Measurements from ENCODE around the gene CSTPP1. TPM values are rescaled to one million over a fixed set of nuclear protein-coding genes. Genes with fewer than 3 reads are reported as not detected.

CSTPP1 gene
- total and polyA plus RNA-seq, 2 donors (not counting 1 experiment from before 2014, with no cell fraction given), result 11.5 to 29.0 TPM

DNA sequence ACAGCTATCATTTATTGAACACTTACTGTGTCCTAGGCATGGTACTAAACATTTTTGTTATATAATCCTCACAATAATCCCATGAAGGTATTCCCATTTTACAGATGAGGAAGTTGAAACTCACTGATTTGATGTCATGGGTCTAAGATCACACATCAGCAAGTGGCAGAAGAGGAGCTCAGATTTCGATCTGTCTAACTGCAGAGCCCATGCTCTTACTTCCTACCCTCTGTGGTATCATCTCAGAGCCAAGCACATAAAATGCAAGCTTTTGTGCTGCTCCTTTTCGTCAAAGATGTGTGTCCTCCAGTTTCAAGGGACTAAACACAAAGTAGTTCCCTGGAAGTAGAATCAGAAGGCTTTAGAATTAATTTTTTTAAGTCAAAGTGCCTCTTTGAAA is 169.0 kb downstream of the CSTPP1 start:
- Histone ChIP-seq H3K4me1 (ENCODE audit: control insufficient read depth in 2 of 2, insufficient read depth in 2 of 2, low read length in 2 of 2) (no peaks in the 10 kb centered on the region), H3K9me3 (ENCODE audit: control extremely low read depth in 1 of 3, control insufficient read depth in 2 of 3, insufficient read depth in 1 of 3, low read length in 2 of 3) (no peaks in the 10 kb centered on the region), H3K36me3 (replicated peaks in 1 of 2; ENCODE audit: control extremely low read depth in 1 of 2, control insufficient read depth in 1 of 2, extremely low read depth in 1 of 2, insufficient read depth in 2 of 2, low read length in 1 of 2) (no peaks in the 10 kb centered on the region), H3K9ac (ENCODE audit: low read length) (no peak overlapping the region), H3K4me3 (ENCODE audit: control extremely low read depth in 1 of 5, extremely low read depth in 1 of 5, insufficient read depth in 1 of 5, low read depth in 2 of 5, low read length in 4 of 5) (no peak overlapping the region), H3K27me3 (replicated peaks in 1 of 4; ENCODE audit: control extremely low read depth in 1 of 4, control insufficient read depth in 3 of 4, insufficient read depth in 4 of 4, low read length in 3 of 4) (no peaks in the 10 kb centered on the region), H3K27ac (ENCODE audit: low read length in 2 of 2) (no peak overlapping the region), H3K4me2 (replicated peaks; ENCODE audit: low read depth, low read length, poor library complexity, severe bottlenecking) (no peak overlapping the region), H2AFZ (ENCODE audit: insufficient read depth, low read depth, low read length, poor library complexity, severe bottlenecking) (no peak overlapping the region), H3K79me2 (ENCODE audit: control insufficient read depth, insufficient read depth, low read length) (no peaks in the 10 kb centered on the region), H4K20me1 (ENCODE audit: control insufficient read depth, insufficient read depth, low read length, poor library complexity, severe bottlenecking) (no peaks in the 10 kb centered on the region)
- no peak for ATAC-seq (ENCODE audit: low read depth)
- DNase-seq, result no peak
- H3K27ac Mint-ChIP-seq, result no peak overlapping the region
- no peaks in the 10 kb centered on the region for H3K27me3 Mint-ChIP-seq
- H3K9me3 Mint-ChIP-seq (ENCODE audit: insufficient read depth), result no peaks in the 10 kb centered on the region
- no peak overlapping the region for H3K4me3 Mint-ChIP-seq
- peaks cover 1% of the 10 kb centered on the region for H3K4me1 Mint-ChIP-seq
- intact Hi-C loops (cut with micrococcal nuclease), result no loop called here
- no CpG with 5 or more reads among the region's 2 CpGs for WGBS (ENCODE audit: insufficient coverage)
- TF ChIP-seq EZH2 (IDR thresholded peaks at IDR 0.05; ENCODE audit: borderline replicate concordance, insufficient read depth, low read depth, low read length, poor library complexity, severe bottlenecking), result no peak
- TF ChIP-seq, protein P1, sequence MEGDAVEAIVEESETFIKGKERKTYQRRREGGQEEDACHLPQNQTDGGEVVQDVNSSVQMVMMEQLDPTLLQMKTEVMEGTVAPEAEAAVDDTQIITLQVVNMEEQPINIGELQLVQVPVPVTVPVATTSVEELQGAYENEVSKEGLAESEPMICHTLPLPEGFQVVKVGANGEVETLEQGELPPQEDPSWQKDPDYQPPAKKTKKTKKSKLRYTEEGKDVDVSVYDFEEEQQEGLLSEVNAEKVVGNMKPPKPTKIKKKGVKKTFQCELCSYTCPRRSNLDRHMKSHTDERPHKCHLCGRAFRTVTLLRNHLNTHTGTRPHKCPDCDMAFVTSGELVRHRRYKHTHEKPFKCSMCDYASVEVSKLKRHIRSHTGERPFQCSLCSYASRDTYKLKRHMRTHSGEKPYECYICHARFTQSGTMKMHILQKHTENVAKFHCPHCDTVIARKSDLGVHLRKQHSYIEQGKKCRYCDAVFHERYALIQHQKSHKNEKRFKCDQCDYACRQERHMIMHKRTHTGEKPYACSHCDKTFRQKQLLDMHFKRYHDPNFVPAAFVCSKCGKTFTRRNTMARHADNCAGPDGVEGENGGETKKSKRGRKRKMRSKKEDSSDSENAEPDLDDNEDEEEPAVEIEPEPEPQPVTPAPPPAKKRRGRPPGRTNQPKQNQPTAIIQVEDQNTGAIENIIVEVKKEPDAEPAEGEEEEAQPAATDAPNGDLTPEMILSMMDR (IDR thresholded peaks at IDR 0.05), result no peak
- ChIA-PET POLR2A (interaction anchor here (0.6 kb wide), 1 partner anchor 169 kb away, joined by 9 read pairs; the partner anchor contains the start of gene CSTPP1), CTCF (no interaction called here)

DNA sequence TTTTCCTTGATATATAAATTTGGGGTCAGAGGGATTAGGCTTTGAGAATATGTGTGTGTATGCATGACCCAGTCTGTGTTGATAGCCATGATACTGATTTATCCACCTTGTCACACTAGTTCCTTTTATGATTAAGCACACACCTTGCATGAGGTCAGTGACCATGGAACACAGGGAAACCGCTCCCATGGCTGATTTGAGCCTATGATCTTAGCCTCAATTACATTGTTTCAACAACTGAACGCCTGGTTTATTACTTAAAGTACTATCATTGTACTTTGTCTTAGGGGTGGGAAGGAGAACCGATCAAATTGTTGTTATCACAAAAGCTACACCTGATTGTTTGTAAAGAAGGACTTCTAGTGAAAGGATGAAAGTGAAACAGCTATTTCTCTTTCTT is 169.4 kb downstream of the CSTPP1 start:
- POLR2A ChIA-PET, result no interaction called here
- H3K27ac ChIP-seq (ENCODE audit: low read length in 2 of 2), result no peak overlapping the region
- Mint-ChIP-seq H3K9me3 (ENCODE audit: insufficient read depth) (no peaks in the 10 kb centered on the region), H3K4me3 (no peak overlapping the region), H3K27me3 (no peaks in the 10 kb centered on the region), H3K27ac (no peak overlapping the region), H3K4me1 (peaks cover 2% of the 10 kb centered on the region)
- TF ChIP-seq, protein P1 (IDR thresholded peaks at IDR 0.05), result no peak
- no peaks in the 10 kb centered on the region for H3K27me3 ChIP-seq (replicated peaks in 1 of 4; ENCODE audit: control extremely low read depth in 1 of 4, control insufficient read depth in 3 of 4, insufficient read depth in 4 of 4, low read length in 3 of 4)
- CTCF ChIA-PET, result no interaction called here
- WGBS (ENCODE audit: insufficient coverage), result no CpG with 5 or more reads among the region's 3 CpGs
- intact Hi-C loops (cut with micrococcal nuclease), result no loop called here
- DNase-seq (no peak), ATAC-seq (ENCODE audit: low read depth) (no peak)
- H3K4me2 ChIP-seq (replicated peaks; ENCODE audit: low read depth, low read length, poor library complexity, severe bottlenecking), result no peak overlapping the region
- H4K20me1 ChIP-seq (ENCODE audit: control insufficient read depth, insufficient read depth, low read length, poor library complexity, severe bottlenecking), result no peaks in the 10 kb centered on the region
- no peak overlapping the region for H3K9ac ChIP-seq (ENCODE audit: low read length)
- no peaks in the 10 kb centered on the region for H3K36me3 ChIP-seq (replicated peaks in 1 of 2; ENCODE audit: control extremely low read depth in 1 of 2, control insufficient read depth in 1 of 2, extremely low read depth in 1 of 2, insufficient read depth in 2 of 2, low read length in 1 of 2)
- H3K4me3 ChIP-seq (ENCODE audit: control extremely low read depth in 1 of 5, extremely low read depth in 1 of 5, insufficient read depth in 1 of 5, low read depth in 2 of 5, low read length in 4 of 5), result no peak overlapping the region
- H3K79me2 ChIP-seq (ENCODE audit: control insufficient read depth, insufficient read depth, low read length), result no peaks in the 10 kb centered on the region
- H3K9me3 ChIP-seq (ENCODE audit: control extremely low read depth in 1 of 3, control insufficient read depth in 2 of 3, insufficient read depth in 1 of 3, low read length in 2 of 3), result no peaks in the 10 kb centered on the region
- H3K4me1 ChIP-seq (ENCODE audit: control insufficient read depth in 2 of 2, insufficient read depth in 2 of 2, low read length in 2 of 2), result no peaks in the 10 kb centered on the region
- H2AFZ ChIP-seq (ENCODE audit: insufficient read depth, low read depth, low read length, poor library complexity, severe bottlenecking), result no peak overlapping the region
